AG04449 (cell line): ENCODE measurements around the gene APOOL.
"Not testable (repeated sequence)": the region's sequence is repeated elsewhere in the genome, so short reads cannot be mapped to it uniquely, and the experiment has no call there.

ENCODE experiments used
- CTCF ChIA-PET: fragments of 350-600 bp; formaldehyde crosslinking; extraction: SDS; loops from one replicate; lab custom pipeline; 2021; ENCODE audit warnings: antibody characterized with exemption; lab: Yijun Ruan, JAX
- POLR2A ChIA-PET: fragments of 400-600, 350-600 bp; formaldehyde crosslinking; extraction: SDS; loops from one replicate; lab custom pipeline; 2020; ENCODE audit warnings: antibody characterized with exemption, inconsistent platforms; lab: Yijun Ruan, JAX
- DNase-seq: peaks from one replicate; pipeline ENCODE4 v3.0.0-alpha.2; 2010; ENCODE audit warnings: low read depth, low spot score
- H3K4me3 ChIP-seq: 2 replicates; pipeline ENCODE4 v1.5.1; 2011; ENCODE audit warnings: low read depth, mild to moderate bottlenecking, control low read depth, low read length
- CTCF ChIP-seq: IDR thresholded peaks from one replicate; pipeline ENCODE4 v1.5.1; 2011; ENCODE audit warnings: mild to moderate bottlenecking, moderate library complexity, low read length, control low read depth, inconsistent platforms; ENCODE audit not compliant: insufficient read depth; ENCODE audit errors: missing control alignments

Gene APOOL

GRCh38 chrX:85003655-85004244 lies at the start of gene APOOL:
APOOL (plus strand) TSS chrX:85003877; CDS start chrX:85003913, 36 bp downstream.
- ChIA-PET POLR2A (interaction anchor here (0.6 kb wide), 1 partner anchor 669 kb away, joined by 4 read pairs; no protein-coding TSS in a partner anchor), CTCF (no interaction called here)
- DNase-seq, result peak; percentile 44
- TF ChIP-seq CTCF, result no peak
- H3K4me3 ChIP-seq, result peak within 1 kb of the TSS; percentile 70

GRCh38 chrX:84956304-84956703 lies 47.4 kb upstream of the APOOL start:
- no peak for TF ChIP-seq CTCF
- POLR2A ChIA-PET, result no interaction called here
- CTCF ChIA-PET, result no interaction called here
- no peak overlapping the region for H3K4me3 ChIP-seq
- no peak for DNase-seq

- ChIA-PET CTCF (no interaction called here), POLR2A (no interaction called here)
- no peak for DNase-seq
- H3K4me3 ChIP-seq, result no peak overlapping the region
- no peak for TF ChIP-seq CTCF
Observed at GRCh38 chrX:84974803-84975202, 28.9 kb upstream of the APOOL start.

- CTCF ChIA-PET, result not testable (repeated sequence)
Observed at GRCh38 chrX:84991739-84992138, 11.9 kb upstream of the APOOL start.

GRCh38 chrX:84993150-84993549 lies 10.5 kb upstream of the APOOL start:
- TF ChIP-seq CTCF, result no peak
- CTCF ChIA-PET, result no interaction called here
- no peak overlapping the region for H3K4me3 ChIP-seq
- POLR2A ChIA-PET, result no interaction called here
- DNase-seq, result no peak

More at GRCh38 chrX:84991739-84992138, 11.9 kb upstream of the APOOL start:
- H3K4me3 ChIP-seq, POLR2A ChIA-PET, DNase-seq: not testable (repeated sequence)

- CTCF ChIA-PET, result no interaction called here
Observed at GRCh38 chrX:85001344-85001743, 2.3 kb upstream of the APOOL start.

More at GRCh38 chrX:85001344-85001743, 2.3 kb upstream of the APOOL start:
- no peak overlapping the region for H3K4me3 ChIP-seq
- POLR2A ChIA-PET, result no interaction called here
- no peak for DNase-seq
- no peak for TF ChIP-seq CTCF
